Testis (tissue), 3 donors: ENCODE data around the gene BPIFA2. TPM values are rescaled to one million over a fixed set of nuclear protein-coding genes. Genes with fewer than 3 reads are reported as not detected.

Source experiments
- DNase-seq: peaks from one replicate; pipeline ENCODE4 v3.0.0-alpha.2; 2019
- H3K27ac ChIP-seq, 2 donors: fragments of 200-600 bp; sonication (generic); one replicate each; pipeline ENCODE4 v1.5.1; 2019
- H3K27me3 ChIP-seq: fragments of 200-600 bp; sonication (generic); one replicate; pipeline ENCODE4 v1.5.1; 2019
- H3K36me3 ChIP-seq: fragments of 200-600 bp; sonication (generic); one replicate; pipeline ENCODE4 v1.5.1; 2017; ENCODE audit warnings: low read depth; ENCODE audit errors: missing control alignments
- H3K4me1 ChIP-seq: fragments of 200-600 bp; sonication (generic); one replicate; pipeline ENCODE4 v1.5.1; 2019
- H3K4me3 ChIP-seq, 2 donors: fragments of 200-600 bp; sonication (generic); one replicate each; pipeline ENCODE4 v1.5.1; 2017 to 2019
- H3K9me3 ChIP-seq: fragments of 200-600 bp; sonication (generic); one replicate; pipeline ENCODE4 v1.5.1; 2017
- POLR2A ChIP-seq: fragments of 450-650 bp; IDR thresholded peaks from one replicate; pipeline ENCODE4 v1.6.1; 2017; ENCODE audit warnings: antibody characterized with exemption, mild to moderate bottlenecking, moderate library complexity
- WGBS, 2 donors: methylation state at CpG; one replicate each; pipeline ENCODE4 v1.1.5; 2018; 5-methylcytosine and 5-hydroxymethylcytosine counted together
- intact Hi-C: fragments of 100-400 bp; cut with DNase I; formaldehyde crosslinking; loops from one replicate; pipeline ENCODE4 v1.15.1; 2023; ENCODE audit warnings: low total_unique reads
- polyA plus RNA-seq: library from polyadenylated mRNA; stranded (reverse); fragments of 350-450 nt; fragmentation: Illumina TruSeq; extraction: RNeasy Lipid Tissue Mini Kit (QIAGEN cat#74804); gene quantifications from one replicate; pipeline ENCODE4 v1.2.3, GENCODE V29; 2014; ENCODE audit warnings: low read depth, low replicate concordance; ENCODE audit not compliant: insufficient read depth
- total RNA-seq, 2 donors: library from RNA; depleted of rRNA; stranded (reverse); fragments of >200 nt; gene quantifications; one replicate each; pipeline ENCODE4 v1.2.3, GENCODE V29; 2016
- TF ChIP-seq, protein P1 (sequence below), 3 experiments: fragments of 450-650 bp in 2 of 3; fragments of 200-600 bp in 1 of 3; sonication (generic) in 1 of 3; IDR thresholded peaks; one replicate each; pipeline ENCODE4 v1.5.1; 2016 to 2019; ENCODE audit warnings: antibody characterized with exemption in 3 of 3, mild to moderate bottlenecking in 2 of 3, moderate library complexity in 1 of 3

The BPIFA2 gene
- total and polyA plus RNA-seq, 3 donors from 2014 or later: 1.3 to 1.4 TPM; not detected in 1

DNA sequence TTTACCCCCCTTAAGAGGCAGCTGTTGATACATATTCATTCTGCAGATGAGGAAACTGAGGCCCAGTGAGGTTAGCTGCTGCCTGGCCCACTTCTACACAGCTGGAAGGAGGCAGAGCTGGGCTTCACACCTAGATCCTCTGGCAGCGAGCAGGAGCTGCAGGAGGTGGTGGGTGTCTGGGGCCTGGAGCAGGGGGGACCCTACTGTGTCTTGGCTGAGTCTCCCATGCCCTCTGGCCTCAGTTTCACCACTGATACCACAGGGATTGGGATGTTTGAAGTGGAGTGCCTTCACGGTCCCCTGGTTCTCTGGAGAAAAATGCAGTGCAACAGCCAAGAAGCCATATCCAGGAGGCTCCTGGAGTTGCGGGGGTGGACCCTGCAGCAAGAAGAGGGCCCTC, 8.2 kb upstream of the BPIFA2 start:
- DNase-seq: no peak
- no peaks in the 10 kb centered on the region for H3K27me3 ChIP-seq
- intact Hi-C loops: no loop called here
- no peaks in the 10 kb centered on the region for H3K4me1 ChIP-seq
- no peak overlapping the region for H3K4me3 ChIP-seq
- no peaks in the 10 kb centered on the region for H3K36me3 ChIP-seq
- no peaks in the 10 kb centered on the region for H3K9me3 ChIP-seq
- TF ChIP-seq, protein P1, sequence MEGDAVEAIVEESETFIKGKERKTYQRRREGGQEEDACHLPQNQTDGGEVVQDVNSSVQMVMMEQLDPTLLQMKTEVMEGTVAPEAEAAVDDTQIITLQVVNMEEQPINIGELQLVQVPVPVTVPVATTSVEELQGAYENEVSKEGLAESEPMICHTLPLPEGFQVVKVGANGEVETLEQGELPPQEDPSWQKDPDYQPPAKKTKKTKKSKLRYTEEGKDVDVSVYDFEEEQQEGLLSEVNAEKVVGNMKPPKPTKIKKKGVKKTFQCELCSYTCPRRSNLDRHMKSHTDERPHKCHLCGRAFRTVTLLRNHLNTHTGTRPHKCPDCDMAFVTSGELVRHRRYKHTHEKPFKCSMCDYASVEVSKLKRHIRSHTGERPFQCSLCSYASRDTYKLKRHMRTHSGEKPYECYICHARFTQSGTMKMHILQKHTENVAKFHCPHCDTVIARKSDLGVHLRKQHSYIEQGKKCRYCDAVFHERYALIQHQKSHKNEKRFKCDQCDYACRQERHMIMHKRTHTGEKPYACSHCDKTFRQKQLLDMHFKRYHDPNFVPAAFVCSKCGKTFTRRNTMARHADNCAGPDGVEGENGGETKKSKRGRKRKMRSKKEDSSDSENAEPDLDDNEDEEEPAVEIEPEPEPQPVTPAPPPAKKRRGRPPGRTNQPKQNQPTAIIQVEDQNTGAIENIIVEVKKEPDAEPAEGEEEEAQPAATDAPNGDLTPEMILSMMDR (IDR thresholded peaks at IDR 0.05): no peak
- no peak for TF ChIP-seq POLR2A
- H3K27ac ChIP-seq: no peak overlapping the region
- WGBS, 2 donors: 79 to 90% methylated on average over 2 to 3 of the region's 3 CpGs

DNA sequence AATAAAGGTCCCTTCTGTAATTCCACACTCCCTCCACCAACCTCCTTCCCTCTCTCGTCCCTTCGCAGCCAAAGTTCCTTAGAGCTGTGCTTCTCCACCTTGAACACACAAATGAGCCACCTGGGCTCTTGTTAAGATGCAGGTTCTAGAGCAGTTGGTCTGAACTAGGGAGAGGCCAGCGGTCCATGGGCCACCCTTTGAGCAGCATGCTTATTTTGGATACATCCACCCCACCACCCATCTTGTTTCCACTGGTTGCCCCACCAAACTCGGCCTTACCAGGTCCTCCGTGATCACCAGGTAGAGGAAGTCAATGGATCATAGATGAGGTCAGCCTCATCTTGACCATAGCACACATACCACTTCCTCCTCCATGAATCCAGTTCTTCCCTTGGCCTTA, 7.3 kb upstream of the BPIFA2 start:
- no peak for DNase-seq
- Histone ChIP-seq H3K27me3 (no peaks in the 10 kb centered on the region), H3K27ac (no peak overlapping the region), H3K4me1 (peaks cover 5% of the 10 kb centered on the region), H3K36me3 (no peaks in the 10 kb centered on the region), H3K9me3 (no peaks in the 10 kb centered on the region), H3K4me3 (no peak overlapping the region)
- intact Hi-C loops: no loop called here
- WGBS, 2 donors: 87 to 89% methylated on average over 5 of the region's 5 CpGs
- TF ChIP-seq, protein P1 (IDR thresholded peaks at IDR 0.05): no peak
- TF ChIP-seq POLR2A: no peak

DNA sequence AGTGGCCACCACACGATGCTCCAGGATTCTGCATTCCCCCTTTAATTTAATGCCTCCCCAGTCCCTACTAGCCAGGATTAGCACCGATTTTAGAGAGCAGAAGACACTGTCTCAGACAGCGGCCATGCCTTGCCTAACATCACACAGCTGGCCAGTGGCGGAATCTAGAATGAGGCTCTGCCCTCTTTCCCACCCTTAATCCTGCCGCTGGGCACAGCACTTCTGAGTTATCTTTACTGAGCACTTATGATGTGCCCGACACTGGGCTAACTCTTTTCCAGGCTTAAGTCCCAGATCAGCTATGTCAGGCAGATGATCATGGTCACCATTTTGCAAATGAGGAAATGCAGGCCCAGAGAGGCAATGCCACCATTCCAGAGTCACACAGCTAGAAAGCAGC, 5.6 kb upstream of the BPIFA2 start:
- Histone ChIP-seq H3K4me1 (peaks cover 5% of the 10 kb centered on the region), H3K27me3 (no peaks in the 10 kb centered on the region), H3K9me3 (no peaks in the 10 kb centered on the region), H3K27ac (no peak overlapping the region), H3K36me3 (no peaks in the 10 kb centered on the region), H3K4me3 (no peak overlapping the region)
- DNase-seq: no peak
- no peak for TF ChIP-seq POLR2A
- TF ChIP-seq, protein P1 (IDR thresholded peaks at IDR 0.05): no peak
- WGBS, 2 donors: 88% methylated on average over 6 of the region's 6 CpGs
- intact Hi-C loops: no loop called here

DNA sequence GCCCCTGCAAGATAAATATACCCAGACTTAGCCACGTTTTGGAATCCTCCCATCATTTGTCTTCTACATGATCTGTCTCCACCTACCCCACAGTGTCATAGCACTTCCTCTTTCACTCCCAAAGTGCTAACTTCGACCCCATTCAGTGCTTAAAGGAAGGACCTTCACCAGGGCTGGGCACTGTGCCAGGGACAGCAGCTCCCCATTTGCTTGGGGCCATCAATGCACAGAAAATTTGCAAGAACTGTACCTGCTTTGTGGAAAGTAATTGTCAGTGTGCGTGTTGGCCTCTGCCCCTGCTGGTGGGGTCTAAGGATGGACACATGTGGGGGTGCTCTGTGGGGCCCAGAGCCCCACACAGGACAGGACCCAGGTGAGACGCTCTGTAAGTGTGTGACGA, 5.2 kb upstream of the BPIFA2 start:
- intact Hi-C loops: no loop called here
- DNase-seq: no peak
- no peaks in the 10 kb centered on the region for H3K36me3 ChIP-seq
- TF ChIP-seq POLR2A: no peak
- TF ChIP-seq, protein P1 (IDR thresholded peaks at IDR 0.05): no peak
- WGBS, 2 donors: 51 to 62% methylated on average over 5 of the region's 5 CpGs
- no peak overlapping the region for H3K4me3 ChIP-seq
- no peaks in the 10 kb centered on the region for H3K27me3 ChIP-seq
- H3K4me1 ChIP-seq: peaks cover 5% of the 10 kb centered on the region
- H3K9me3 ChIP-seq: no peaks in the 10 kb centered on the region
- no peak overlapping the region for H3K27ac ChIP-seq

DNA sequence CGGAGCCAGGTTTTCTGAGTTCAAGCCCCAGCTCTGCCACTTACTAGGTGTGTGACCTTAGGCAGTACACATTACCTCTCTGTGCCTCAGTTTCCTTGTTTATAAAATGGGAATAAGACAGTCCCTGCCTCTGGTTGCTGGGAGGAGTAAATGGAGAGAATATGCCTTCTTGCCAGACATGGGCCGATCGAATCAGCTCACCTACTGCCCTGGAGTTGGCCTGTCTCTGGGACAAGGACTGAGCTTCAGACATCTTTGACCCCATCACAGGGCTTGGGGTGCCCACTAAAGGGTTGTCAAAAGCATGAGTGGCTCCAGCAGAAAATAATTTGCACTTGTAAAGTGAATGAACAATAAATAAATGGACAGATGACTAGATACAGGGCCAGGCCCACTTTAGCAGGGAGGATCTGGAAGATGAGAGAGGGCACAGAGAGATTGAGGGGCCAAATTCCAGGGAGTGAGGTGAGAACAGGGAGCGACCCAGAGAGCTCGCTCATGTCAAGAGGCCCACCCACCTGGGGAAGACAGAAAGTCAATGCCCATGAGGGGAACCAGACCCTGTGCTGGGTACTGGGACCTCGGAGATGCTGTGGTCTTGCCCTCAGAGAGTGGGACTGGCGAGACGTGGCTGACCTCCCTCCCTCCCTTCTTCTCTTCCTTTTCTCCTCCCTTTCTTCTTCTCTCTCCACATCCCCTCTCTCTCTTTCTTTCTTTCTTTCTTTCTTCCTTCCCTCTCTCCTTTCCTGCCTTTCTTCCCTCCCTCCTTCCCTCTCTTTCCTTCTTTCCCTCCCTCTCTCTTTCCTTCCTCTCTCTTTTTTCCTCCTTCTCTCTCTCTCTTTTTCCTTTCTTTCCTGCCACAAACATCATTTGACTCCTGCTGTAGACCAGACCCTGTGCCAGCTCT, 3.9 kb upstream of the BPIFA2 start:
- H3K4me3 ChIP-seq: no peak overlapping the region
- H3K4me1 ChIP-seq: peaks cover 5% of the 10 kb centered on the region
- H3K36me3 ChIP-seq: no peaks in the 10 kb centered on the region
- H3K9me3 ChIP-seq: no peaks in the 10 kb centered on the region
- no peak for DNase-seq
- no peaks in the 10 kb centered on the region for H3K27me3 ChIP-seq
- no peak for TF ChIP-seq POLR2A
- TF ChIP-seq, protein P1 (IDR thresholded peaks at IDR 0.05): no peak
- WGBS, 2 donors: 86 to 88% methylated on average over 8 of the region's 8 CpGs
- intact Hi-C loops: no loop called here
- no peak overlapping the region for H3K27ac ChIP-seq
